ENCODE results near the gene NHLRC1.

GRCh38 chr6:18142591-18142861, 20.0 kb upstream of the NHLRC1 start:
- no peak for TF ChIP-seq CTCF (IDR thresholded peaks at IDR 0.05)
- TF ChIP-seq POLR2A (IDR thresholded peaks at IDR 0.05) = no peak

All from suprapubic skin (tissue), 3 donors.